Measurements from ENCODE around the gene ZDHHC8.

The ZDHHC8 gene

DNA sequence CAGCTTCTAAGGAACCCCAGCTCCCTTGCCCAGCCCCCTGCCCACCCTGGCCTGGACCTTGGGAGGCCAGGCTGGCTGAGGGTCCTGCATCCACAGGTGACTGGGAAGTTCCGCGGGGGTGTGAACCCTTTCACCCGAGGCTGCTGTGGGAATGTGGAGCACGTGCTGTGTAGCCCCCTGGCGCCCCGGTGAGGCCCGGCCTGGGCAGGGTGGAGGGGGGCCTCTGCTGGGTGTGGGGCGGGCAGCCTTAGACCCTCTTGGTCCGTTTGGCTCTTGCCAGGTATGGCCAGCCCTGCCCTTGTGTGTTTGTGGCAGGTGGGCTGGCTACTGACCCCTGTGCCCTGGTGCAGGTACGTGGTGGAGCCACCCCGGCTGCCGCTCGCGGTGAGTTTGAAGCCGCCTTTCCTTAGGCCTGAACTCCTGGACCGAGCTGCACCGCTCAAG, 8.9 kb downstream of the ZDHHC8 start:
- in situ Hi-C loops (cut with MboI; ENCODE audit: low sequenced_read_pairs): no loop called here

GRCh38 chr22:20141186-20142077, 9.8 kb downstream of the ZDHHC8 start:
- in situ Hi-C loops (cut with MboI; ENCODE audit: low sequenced_read_pairs): no loop called here

- in situ Hi-C loops (cut with MboI; ENCODE audit: low sequenced_read_pairs): no loop called here
Observed at GRCh38 chr22:20142711-20143621, 11.4 kb downstream of the ZDHHC8 start.

GRCh38 chr22:20143883-20144665, 12.5 kb downstream of the ZDHHC8 start:
- in situ Hi-C loops (cut with MboI; ENCODE audit: low sequenced_read_pairs): no loop called here

DNA sequence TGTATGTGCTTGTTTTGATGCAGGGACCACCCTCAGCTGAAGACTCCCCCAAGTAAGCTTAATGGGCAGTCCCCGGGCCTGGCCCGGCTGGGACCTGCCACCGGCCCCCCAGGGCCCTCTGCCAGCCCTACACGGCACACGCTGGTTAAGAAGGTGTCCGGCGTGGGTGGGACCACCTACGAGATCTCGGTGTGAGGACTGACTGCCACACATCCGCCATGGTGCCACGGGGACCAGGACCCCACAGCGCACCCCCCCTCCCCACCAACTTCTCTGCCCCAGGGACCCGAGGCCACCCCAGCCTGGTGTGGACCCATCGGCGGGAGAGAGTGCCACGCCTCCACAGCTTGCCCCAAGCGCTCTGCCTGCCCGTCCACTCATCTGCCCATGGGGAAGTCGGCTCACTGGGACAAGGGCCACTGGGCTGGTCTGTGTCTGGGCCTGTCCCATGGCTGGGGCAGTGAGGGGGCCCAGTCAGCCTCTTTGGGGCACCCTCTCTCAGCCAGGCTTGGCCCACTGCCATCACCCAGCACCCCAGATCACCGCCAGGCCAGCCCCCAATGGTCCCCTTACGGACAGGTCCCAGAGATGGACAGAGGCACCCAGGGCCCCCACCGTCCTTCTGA, 13.7 kb downstream of the ZDHHC8 start:
- in situ Hi-C loops (cut with MboI; ENCODE audit: low sequenced_read_pairs): no loop called here

DNA sequence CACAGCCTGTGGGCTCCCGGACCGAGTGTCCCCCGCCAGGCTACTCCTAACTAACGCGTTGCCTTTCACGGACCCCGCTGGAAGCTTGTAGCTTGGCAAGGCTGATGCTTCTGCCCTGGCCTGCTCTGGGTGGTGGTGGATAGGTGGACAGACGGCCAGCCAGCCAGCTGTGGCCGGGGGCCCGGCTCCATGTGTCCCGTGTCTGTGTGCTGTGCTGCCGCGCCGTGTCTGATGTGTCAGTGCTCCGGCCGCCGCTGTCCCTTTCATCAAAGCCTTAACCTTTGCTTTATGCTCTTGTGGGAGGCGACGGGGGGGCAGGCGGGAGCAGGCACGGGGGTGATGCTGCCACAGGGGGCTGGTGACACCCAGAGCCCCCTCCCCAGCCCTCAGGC, 14.2 kb downstream of the ZDHHC8 start:
- in situ Hi-C loops (cut with MboI; ENCODE audit: low sequenced_read_pairs): no loop called here

DNA sequence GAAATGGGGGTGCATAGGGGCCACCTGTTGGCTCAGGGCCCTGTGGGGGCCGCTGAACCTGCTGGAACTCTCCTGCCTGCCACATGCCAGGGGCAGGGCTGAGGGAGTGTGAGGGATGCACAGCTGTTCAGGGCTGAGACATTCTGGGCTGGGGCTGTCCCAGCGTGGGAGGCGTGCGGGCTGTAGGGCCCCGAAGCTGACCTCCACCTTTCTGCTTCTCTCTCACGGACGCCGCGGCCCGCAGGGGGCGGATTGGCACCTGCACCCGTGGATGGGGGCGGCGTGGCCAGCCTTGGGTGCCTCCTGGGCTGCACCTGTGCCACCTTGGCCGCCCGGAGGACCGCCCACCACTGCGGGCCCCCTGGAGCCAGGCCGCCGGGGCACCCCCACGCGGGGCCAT, 15.2 kb downstream of the ZDHHC8 start:
- in situ Hi-C loops (cut with MboI; ENCODE audit: low sequenced_read_pairs): no loop called here

DNA sequence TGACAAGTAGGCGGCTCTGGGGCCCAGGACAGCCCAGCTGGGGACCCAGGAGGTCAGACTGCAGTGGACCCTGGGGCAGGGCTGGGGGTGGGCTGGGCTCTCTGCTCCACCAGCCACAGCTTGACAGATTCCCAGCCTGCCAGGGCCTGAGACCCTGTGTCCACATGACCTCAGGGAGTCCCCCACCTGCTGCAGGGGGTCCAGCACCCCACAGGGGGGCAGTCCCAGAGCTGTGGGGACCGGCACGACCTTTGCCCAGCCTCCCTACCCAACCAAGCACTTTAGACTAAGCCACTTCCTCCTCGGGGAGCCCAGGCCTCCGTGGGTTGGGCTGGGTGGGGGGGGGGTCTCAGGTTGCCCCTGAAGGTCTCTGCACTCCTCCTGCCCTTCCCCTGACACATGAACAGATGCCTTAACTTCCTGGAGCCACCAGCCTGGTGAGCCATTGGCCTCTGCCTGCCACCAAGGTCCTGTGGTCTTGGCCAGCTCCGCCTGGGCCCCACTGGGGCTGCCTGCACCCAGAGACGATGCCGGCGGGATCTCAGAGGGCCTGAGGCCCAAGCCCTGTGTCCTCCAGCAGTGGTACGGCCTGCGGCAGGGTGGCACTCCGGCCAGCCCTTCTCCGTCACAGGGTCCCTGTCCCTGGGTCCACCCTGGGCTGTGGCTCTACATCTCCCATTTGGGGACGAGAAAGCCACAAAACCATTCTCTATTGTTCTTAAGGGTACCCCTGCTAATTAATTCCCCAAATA, 15.8 kb downstream of the ZDHHC8 start:
- in situ Hi-C loops (cut with MboI; ENCODE audit: low sequenced_read_pairs): no loop called here

- in situ Hi-C loops (cut with MboI; ENCODE audit: low sequenced_read_pairs): no loop called here
Observed at GRCh38 chr22:20148414-20148813, 16.8 kb downstream of the ZDHHC8 start.

DNA sequence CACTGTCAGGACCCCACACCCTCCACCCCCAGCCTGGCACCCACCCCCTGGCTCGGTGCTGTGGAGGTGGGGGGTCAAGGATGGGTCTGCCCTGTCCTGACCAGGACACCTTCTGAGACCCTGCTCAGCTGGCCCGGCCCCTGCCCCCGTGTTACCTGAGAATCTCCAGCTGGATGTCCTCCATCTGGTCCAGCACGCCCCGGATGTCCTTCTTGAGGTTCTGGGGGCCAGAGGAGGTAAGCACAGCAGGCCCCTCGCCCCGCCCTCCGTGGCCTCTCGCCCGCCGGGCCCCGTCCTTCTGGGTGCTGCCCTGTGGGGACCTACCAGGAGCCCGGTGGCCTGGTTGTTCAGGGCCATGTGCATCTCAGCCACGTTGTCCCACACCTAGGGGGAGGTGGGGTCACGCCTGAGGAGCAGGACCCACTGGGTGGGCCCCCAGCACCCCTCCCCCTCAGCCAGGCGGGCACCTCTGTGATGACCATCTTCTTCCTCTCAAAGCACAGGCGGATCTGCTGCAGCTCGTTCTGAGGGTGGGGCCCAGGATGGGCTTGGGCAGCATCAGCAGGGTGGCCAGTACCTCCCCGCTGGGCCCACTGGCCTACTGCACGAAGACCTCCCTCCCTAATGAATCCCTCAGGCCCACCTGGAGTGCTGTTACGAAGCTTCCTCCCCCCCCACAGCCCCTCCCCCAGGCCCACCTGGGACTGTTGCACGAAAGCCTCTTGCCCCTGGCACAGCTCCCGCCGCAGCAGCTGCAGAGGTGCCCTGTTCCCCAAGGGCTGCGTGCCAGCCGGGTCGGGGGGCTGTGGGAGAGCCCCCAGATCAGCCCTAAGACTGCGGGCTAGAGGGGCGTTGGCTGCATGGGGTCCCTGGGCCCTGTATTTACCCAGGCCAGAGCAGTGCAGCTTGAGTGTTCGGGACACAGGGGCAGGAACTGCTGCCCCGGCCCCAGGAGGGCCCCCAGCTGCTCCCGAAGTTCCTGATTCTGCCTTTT, 17.9 kb downstream of the ZDHHC8 start:
- in situ Hi-C loops (cut with MboI; ENCODE audit: low sequenced_read_pairs): no loop called here

- in situ Hi-C loops (cut with MboI; ENCODE audit: low sequenced_read_pairs): no loop called here
Observed at GRCh38 chr22:20150381-20151275, 19.0 kb downstream of the ZDHHC8 start, which contains the start of gene CCDC188. Gene CCDC188, minus strand, starts transcription at chr22:20151055. Its CDS starts 69 bp downstream, at chr22:20150986.

DNA sequence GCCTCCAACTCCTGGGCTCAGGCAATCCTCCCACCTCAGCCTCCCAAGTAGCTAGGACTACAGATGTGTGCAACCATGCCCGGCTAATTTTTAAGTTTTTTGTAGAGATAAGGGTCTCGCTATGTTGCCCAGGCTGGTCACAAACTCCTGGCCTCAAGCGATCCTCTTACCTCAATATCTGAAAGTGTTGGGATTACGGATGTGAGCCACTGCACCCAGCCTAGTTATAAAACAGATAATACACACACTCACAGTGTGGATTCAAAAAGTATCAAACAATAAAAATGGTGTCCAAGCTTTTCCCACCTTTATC, 19.6 kb downstream of the ZDHHC8 start:
- in situ Hi-C loops (cut with MboI; ENCODE audit: low sequenced_read_pairs): no loop called here

DNA sequence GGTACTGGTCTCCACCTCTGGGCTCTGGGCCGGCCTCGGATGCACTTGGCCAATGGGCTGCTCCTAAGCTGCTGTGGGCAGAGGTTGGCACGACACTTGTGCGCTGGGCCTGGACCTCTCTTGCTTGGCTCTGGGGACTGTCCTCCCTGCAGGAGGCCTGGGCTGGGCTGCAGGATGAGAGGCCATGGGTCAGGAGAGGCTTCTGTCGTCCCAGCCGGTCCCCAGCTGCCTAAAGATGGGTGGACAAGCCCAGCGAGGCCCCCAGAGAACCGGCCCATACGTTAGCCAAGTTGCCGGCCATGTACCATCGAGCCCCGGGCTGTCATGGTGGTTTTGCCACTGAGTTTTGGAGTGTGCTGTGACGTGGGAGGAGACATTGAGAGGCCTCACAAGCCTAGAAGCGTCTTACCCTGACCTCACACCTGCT, 20.9 kb downstream of the ZDHHC8 start:
- in situ Hi-C loops (cut with MboI; ENCODE audit: low sequenced_read_pairs): no loop called here

DNA sequence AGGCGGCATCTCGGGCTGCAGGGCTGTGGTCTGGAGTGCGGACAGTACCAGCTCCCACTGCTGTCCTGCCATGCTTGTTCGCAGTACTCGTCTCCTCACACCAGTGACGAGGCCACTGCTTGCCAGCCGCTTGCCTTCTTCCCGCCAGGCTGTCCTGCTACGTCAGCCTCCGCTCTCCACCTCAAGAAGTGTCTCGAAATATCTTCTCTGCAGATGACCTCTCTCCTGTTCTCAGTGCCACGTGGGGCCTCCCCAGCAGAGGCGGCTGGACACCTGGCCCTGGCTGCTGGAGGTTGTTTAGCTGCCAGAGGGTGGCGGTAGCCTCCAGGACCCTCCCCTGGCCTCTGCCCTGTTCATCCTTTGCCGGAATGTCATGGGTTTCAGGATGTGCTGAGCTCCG, 22.3 kb downstream of the ZDHHC8 start:
- in situ Hi-C loops (cut with MboI; ENCODE audit: low sequenced_read_pairs): no loop called here

GRCh38 chr22:20154602-20155187, 23.1 kb downstream of the ZDHHC8 start:
- in situ Hi-C loops (cut with MboI; ENCODE audit: low sequenced_read_pairs): no loop called here

GRCh38 chr22:20155330-20156041, 23.9 kb downstream of the ZDHHC8 start:
- in situ Hi-C loops (cut with MboI; ENCODE audit: low sequenced_read_pairs): no loop called here

- in situ Hi-C loops (cut with MboI; ENCODE audit: low sequenced_read_pairs): no loop called here
Observed at GRCh38 chr22:20156042-20156389, 24.4 kb downstream of the ZDHHC8 start.
